HepG2 (cell line): ENCODE data around the gene STIP1.

Source experiments
- CEBPB ChIP-seq: IDR thresholded peaks from 2 replicates; pipeline ENCODE4 v1.6.1; 2011; ENCODE audit warnings: low read depth, low read length, improper control_type of control experiment, borderline replicate concordance
- EHMT2 ChIP-seq: fragments of 200-600 bp; sonication (generic); IDR thresholded peaks from 2 replicates; pipeline ENCODE4 v1.7.0; 2017; ENCODE audit warnings: antibody characterized with exemption, low read depth, low read length, borderline replicate concordance
- FOXP1 ChIP-seq, 2 experiments: fragments of 450-650 bp in 1 of 2; IDR thresholded peaks; 2 replicates each; pipeline ENCODE4 v1.6.1; 2017 to 2018; ENCODE audit warnings: antibody characterized with exemption in 1 of 2
- HNRNPUL1 ChIP-seq: fragments of 200-400 bp; formaldehyde crosslinking; IDR thresholded peaks from 2 replicates; pipeline ENCODE4 v1.6.1; 2017; ENCODE audit warnings: low read depth, mild to moderate bottlenecking, low read length, moderate library complexity
- KAT7 ChIP-seq: IDR thresholded peaks from 2 replicates; pipeline ENCODE4 v1.6.1; 2018; ENCODE audit warnings: borderline replicate concordance, missing compliant biosample characterization
- PAX8 ChIP-seq: sonication (generic); formaldehyde crosslinking; IDR thresholded peaks from 2 replicates; pipeline ENCODE4 v1.8.0; 2022; ENCODE audit warnings: mild to moderate bottlenecking, missing genetic modification reagents, borderline replicate concordance
- POLR2AphosphoS5 ChIP-seq: IDR thresholded peaks from 2 replicates; pipeline ENCODE4 v1.6.1; 2012; ENCODE audit warnings: low read depth, low read length
- SP1 ChIP-seq, 2 experiments: fragments of 450-650 bp in 1 of 2; sonication (generic) in 1 of 2; formaldehyde crosslinking in 1 of 2; IDR thresholded peaks; 2 replicates each; pipeline versions ENCODE4 v1.4.0 to v1.6.1; 2016 to 2020; ENCODE audit warnings: missing genetic modification reagents in 1 of 2
- TAF1 ChIP-seq: sonication (generic); formaldehyde crosslinking; IDR thresholded peaks from 2 replicates; pipeline ENCODE4 v1.4.0; 2020; ENCODE audit warnings: missing genetic modification reagents
- TF ChIP-seq, protein P1 (sequence below): sonication (generic); formaldehyde crosslinking; IDR thresholded peaks from 2 replicates; pipeline ENCODE4 v1.8.0; 2022; ENCODE audit warnings: mild to moderate bottlenecking, missing genetic modification reagents, moderate library complexity
- TF ChIP-seq, protein P2 (sequence below): IDR thresholded peaks from 2 replicates; pipeline ENCODE4 v1.6.1; 2012; ENCODE audit warnings: low read length, improper control_type of control experiment
- TF ChIP-seq, protein P3 (sequence below): sonication (generic); formaldehyde crosslinking; IDR thresholded peaks from 2 replicates; pipeline ENCODE4 v1.4.0; 2020; ENCODE audit warnings: missing genetic modification reagents
- TF ChIP-seq, protein P4 (sequence below): sonication (generic); formaldehyde crosslinking; IDR thresholded peaks from 2 replicates; pipeline ENCODE4 v1.5.0; 2020; ENCODE audit warnings: mild to moderate bottlenecking, missing genetic modification reagents, moderate library complexity
- TF ChIP-seq, protein P5 (sequence below): sonication (generic); formaldehyde crosslinking; conservative IDR thresholded peaks from 2 replicates; pipeline ENCODE4 v1.4.0; 2020; ENCODE audit warnings: missing genetic modification reagents

DNA sequence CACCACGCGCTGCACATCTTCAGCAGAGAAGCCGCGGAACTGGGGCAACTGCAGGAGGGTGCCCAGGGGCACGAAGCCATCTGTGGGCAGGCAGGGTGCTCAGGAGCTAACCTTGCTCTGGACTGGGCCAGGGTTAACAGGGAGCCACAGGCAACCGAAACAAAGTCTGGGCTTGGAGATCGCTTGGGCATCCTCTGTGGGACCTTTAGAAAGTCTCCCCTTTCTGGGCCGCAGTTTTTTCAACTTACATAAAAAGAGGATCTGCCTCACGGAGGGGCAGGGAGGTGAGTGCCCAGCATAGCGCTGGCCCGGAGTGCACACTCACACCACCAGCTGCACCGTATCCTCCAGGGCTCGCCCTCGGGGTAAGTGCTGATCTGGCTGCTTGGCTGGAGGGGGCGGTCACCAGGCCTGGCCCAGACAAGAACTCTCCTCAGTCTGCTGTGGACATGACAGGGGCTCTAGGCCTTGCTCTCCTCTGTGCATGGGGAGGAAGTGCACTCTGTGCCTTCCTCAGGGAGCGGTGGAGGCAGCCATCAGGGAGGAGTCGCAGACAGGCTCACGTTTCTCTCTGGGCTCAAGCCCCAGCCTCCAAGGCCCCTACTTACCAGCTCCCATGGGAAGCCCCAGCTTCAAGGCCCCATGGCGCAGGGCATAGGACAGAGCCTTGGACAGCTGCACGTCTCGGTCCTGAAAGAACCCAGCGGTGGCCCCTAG, 39.1 kb downstream of the STIP1 start:
- TF ChIP-seq CEBPB (no peak), FOXP1 (IDR thresholded peaks at IDR 0.05) (no peak), FOXP1 (CRISPR knock-in tag; IDR thresholded peaks at IDR 0.05) (no peak), TAF1 (no peak), HNRNPUL1 (no peak), KAT7 (CRISPR knock-in tag) (no peak), EHMT2 (no peak), SP1 (IDR thresholded peaks at IDR 0.05) (no peak), SP1 (CRISPR knock-in tag; IDR thresholded peaks at IDR 0.05) (no peak), POLR2AphosphoS5 (no peak), PAX8 (CRISPR knock-in tag) (no peak)
- TF ChIP-seq, protein P1, sequence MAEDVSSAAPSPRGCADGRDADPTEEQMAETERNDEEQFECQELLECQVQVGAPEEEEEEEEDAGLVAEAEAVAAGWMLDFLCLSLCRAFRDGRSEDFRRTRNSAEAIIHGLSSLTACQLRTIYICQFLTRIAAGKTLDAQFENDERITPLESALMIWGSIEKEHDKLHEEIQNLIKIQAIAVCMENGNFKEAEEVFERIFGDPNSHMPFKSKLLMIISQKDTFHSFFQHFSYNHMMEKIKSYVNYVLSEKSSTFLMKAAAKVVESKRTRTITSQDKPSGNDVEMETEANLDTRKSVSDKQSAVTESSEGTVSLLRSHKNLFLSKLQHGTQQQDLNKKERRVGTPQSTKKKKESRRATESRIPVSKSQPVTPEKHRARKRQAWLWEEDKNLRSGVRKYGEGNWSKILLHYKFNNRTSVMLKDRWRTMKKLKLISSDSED (CRISPR knock-in tag): no peak
- TF ChIP-seq, protein P2, sequence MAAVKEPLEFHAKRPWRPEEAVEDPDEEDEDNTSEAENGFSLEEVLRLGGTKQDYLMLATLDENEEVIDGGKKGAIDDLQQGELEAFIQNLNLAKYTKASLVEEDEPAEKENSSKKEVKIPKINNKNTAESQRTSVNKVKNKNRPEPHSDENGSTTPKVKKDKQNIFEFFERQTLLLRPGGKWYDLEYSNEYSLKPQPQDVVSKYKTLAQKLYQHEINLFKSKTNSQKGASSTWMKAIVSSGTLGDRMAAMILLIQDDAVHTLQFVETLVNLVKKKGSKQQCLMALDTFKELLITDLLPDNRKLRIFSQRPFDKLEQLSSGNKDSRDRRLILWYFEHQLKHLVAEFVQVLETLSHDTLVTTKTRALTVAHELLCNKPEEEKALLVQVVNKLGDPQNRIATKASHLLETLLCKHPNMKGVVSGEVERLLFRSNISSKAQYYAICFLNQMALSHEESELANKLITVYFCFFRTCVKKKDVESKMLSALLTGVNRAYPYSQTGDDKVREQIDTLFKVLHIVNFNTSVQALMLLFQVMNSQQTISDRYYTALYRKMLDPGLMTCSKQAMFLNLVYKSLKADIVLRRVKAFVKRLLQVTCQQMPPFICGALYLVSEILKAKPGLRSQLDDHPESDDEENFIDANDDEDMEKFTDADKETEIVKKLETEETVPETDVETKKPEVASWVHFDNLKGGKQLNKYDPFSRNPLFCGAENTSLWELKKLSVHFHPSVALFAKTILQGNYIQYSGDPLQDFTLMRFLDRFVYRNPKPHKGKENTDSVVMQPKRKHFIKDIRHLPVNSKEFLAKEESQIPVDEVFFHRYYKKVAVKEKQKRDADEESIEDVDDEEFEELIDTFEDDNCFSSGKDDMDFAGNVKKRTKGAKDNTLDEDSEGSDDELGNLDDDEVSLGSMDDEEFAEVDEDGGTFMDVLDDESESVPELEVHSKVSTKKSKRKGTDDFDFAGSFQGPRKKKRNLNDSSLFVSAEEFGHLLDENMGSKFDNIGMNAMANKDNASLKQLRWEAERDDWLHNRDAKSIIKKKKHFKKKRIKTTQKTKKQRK: no peak
- TF ChIP-seq, protein P3, sequence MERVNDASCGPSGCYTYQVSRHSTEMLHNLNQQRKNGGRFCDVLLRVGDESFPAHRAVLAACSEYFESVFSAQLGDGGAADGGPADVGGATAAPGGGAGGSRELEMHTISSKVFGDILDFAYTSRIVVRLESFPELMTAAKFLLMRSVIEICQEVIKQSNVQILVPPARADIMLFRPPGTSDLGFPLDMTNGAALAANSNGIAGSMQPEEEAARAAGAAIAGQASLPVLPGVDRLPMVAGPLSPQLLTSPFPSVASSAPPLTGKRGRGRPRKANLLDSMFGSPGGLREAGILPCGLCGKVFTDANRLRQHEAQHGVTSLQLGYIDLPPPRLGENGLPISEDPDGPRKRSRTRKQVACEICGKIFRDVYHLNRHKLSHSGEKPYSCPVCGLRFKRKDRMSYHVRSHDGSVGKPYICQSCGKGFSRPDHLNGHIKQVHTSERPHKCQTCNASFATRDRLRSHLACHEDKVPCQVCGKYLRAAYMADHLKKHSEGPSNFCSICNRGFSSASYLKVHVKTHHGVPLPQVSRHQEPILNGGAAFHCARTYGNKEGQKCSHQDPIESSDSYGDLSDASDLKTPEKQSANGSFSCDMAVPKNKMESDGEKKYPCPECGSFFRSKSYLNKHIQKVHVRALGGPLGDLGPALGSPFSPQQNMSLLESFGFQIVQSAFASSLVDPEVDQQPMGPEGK (CRISPR knock-in tag): no peak
- TF ChIP-seq, protein P4, sequence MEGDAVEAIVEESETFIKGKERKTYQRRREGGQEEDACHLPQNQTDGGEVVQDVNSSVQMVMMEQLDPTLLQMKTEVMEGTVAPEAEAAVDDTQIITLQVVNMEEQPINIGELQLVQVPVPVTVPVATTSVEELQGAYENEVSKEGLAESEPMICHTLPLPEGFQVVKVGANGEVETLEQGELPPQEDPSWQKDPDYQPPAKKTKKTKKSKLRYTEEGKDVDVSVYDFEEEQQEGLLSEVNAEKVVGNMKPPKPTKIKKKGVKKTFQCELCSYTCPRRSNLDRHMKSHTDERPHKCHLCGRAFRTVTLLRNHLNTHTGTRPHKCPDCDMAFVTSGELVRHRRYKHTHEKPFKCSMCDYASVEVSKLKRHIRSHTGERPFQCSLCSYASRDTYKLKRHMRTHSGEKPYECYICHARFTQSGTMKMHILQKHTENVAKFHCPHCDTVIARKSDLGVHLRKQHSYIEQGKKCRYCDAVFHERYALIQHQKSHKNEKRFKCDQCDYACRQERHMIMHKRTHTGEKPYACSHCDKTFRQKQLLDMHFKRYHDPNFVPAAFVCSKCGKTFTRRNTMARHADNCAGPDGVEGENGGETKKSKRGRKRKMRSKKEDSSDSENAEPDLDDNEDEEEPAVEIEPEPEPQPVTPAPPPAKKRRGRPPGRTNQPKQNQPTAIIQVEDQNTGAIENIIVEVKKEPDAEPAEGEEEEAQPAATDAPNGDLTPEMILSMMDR (CRISPR knock-in tag): no peak
- TF ChIP-seq, protein P5, sequence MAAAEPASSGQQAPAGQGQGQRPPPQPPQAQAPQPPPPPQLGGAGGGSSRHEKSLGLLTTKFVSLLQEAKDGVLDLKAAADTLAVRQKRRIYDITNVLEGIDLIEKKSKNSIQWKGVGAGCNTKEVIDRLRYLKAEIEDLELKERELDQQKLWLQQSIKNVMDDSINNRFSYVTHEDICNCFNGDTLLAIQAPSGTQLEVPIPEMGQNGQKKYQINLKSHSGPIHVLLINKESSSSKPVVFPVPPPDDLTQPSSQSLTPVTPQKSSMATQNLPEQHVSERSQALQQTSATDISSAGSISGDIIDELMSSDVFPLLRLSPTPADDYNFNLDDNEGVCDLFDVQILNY (CRISPR knock-in tag): no peak
